IPS-20b (cell line): ENCODE data around the gene ZFPM1.

Experiments
- H3K27ac ChIP-seq: one replicate; pipeline ENCODE4 v1.5.1; 2013; ENCODE audit warnings: low read length
- H3K27me3 ChIP-seq: 2 replicates; pipeline ENCODE4 v1.6.1; 2013; ENCODE audit warnings: mild to moderate bottlenecking, low read length, inconsistent platforms; ENCODE audit not compliant: insufficient read depth
- H3K36me3 ChIP-seq: 2 replicates; pipeline ENCODE4 v1.6.1; 2013; ENCODE audit warnings: low read depth, mild to moderate bottlenecking, inconsistent platforms, low read length, moderate library complexity; ENCODE audit not compliant: insufficient read depth
- H3K4me1 ChIP-seq: 2 replicates; pipeline ENCODE4 v1.6.1; 2013; ENCODE audit warnings: mild to moderate bottlenecking, control low read depth, inconsistent platforms, low read length, moderate library complexity; ENCODE audit not compliant: insufficient read depth
- H3K4me3 ChIP-seq: 2 replicates; pipeline ENCODE4 v1.5.1; 2013; ENCODE audit warnings: mild to moderate bottlenecking, low read length, inconsistent platforms
- H3K9ac ChIP-seq: 2 replicates; pipeline ENCODE4 v1.6.1; 2013; ENCODE audit warnings: low read depth, mild to moderate bottlenecking, inconsistent platforms, low read length, moderate library complexity
- H3K9me3 ChIP-seq: 2 replicates; pipeline ENCODE4 v1.6.1; 2013; ENCODE audit warnings: mild to moderate bottlenecking, low read depth, low read length, inconsistent platforms; ENCODE audit not compliant: insufficient read depth

Gene ZFPM1

DNA sequence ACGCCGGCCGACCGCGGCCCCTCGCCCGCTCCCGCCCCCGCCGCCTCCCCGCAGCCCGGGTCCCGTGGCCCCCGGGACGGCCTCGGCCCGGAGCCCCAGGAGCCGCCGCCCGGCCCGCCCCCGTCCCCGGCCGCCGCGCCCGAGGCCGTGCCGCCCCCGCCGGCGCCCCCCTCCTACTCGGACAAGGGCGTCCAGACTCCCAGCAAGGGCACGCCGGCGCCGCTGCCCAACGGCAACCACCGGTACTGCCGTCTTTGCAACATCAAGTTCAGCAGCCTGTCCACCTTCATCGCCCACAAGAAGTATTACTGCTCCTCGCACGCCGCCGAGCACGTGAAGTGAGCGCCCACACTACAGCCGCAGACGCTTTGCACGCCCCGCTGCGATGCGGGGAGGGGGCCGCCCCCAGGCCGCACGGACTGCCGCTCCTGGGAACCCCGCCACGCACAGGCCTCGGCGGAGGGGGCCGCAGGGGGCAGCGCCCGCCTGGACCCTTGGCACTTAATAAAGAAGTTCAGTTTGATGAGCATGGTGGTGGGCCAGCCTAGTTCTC is 81.6 kb downstream of the ZFPM1 start:
- H3K4me3 ChIP-seq: peak overlapping the region; percentile 60; the same call in 1 of the 2 replicates
- H3K9me3 ChIP-seq: no peaks in the 10 kb centered on the region
- H3K4me1 ChIP-seq: no peaks in the 10 kb centered on the region
- no peak overlapping the region; the same call in 1 of the 2 replicates for H3K9ac ChIP-seq
- H3K36me3 ChIP-seq: 0 out of 2 replicates have a peak, but pooled peaks cover 7% of the 10 kb centered on the region
- peaks cover 21% of the 10 kb centered on the region for H3K27me3 ChIP-seq
- no peak overlapping the region for H3K27ac ChIP-seq

DNA sequence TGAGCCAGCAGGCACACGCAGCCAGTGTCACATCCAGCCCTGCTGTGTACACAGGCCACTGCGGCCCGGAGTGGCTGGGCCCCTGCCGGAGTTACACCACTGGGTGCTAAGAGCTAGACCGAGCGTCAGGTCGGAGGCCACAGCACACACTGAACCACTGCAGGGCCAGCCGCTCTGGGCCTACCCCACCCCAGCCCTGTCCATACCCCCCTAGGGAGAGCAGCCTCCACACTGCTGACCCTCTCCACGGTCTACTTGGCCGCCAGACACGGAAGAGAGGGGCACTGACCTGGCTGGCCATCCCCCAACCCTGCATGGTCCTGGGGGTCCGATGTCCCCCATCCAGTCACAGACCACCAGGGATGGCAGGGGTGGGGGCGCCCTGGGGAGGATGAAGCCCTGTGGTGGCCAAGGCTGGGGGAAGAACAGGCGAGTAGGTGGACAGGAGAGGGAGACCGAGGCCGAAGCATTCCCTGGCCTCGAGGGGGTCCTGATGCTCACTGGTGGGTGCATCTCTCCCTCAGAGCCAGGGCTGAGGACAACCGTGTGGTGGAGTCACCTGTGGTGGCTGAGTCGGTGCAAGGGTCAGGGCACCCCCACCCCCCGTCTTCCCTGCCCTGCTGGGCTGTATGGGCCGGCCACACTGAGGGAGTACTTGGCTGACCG is 82.2 kb downstream of the ZFPM1 start:
- H3K36me3 ChIP-seq: 0 out of 2 replicates have a peak, but pooled peaks cover 4% of the 10 kb centered on the region

DNA sequence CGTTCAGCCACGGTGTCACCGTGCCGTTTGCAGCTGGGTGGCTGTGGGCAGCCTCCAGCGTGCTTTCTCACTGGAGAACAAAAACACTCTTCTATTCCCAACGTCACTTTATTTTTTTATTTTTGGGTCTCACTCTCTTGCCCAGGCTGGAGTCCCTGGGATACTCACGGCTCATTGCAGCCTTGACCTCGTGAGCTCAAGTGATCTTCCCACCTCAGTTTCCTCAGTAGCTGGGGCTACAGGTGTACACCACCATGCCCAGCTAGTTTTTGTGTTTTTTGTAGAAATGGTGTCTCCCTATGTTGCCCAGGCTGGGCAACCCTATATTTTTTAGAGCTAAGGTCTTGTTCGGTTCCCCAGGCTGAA is 82.8 kb downstream of the ZFPM1 start:
- H3K9ac ChIP-seq: no peak overlapping the region
- H3K27ac ChIP-seq: no peak overlapping the region
- no peaks in the 10 kb centered on the region for H3K4me1 ChIP-seq
- no peak overlapping the region for H3K4me3 ChIP-seq
- no peaks in the 10 kb centered on the region for H3K9me3 ChIP-seq
- no peaks in the 10 kb centered on the region for H3K36me3 ChIP-seq
- peaks cover 30% of the 10 kb centered on the region for H3K27me3 ChIP-seq

More for the DNA sequence above, 82.2 kb downstream of the ZFPM1 start:
- Histone ChIP-seq H3K27ac (no peak overlapping the region), H3K4me3 (peak overlapping the region; percentile 60; the same call in 1 of the 2 replicates), H3K9me3 (no peaks in the 10 kb centered on the region), H3K9ac (no peak overlapping the region), H3K27me3 (peaks cover 27% of the 10 kb centered on the region), H3K4me1 (no peaks in the 10 kb centered on the region)

DNA sequence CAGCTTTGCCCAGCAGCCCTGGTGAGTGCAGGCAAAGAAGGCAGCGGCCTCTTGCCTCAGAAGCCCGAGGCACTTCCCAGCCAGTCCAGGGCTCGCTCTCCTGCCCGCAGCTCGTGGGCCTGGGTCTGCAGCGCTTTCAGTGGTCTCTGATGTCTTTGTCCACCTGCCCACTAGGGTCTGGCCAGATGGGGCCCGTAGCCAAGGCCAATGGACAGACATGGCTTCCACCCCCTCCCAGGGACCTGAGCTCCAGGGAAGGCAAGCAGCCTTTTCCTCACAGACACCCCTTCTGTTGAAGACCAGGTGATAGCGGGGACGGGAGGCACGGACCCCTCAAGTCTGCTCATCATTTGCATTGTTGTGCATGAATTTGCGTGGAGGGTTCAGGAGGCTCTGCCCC is 83.4 kb downstream of the ZFPM1 start:
- Histone ChIP-seq H3K27me3 (peaks cover 34% of the 10 kb centered on the region), H3K4me1 (no peaks in the 10 kb centered on the region), H3K9ac (no peak overlapping the region), H3K4me3 (no peak overlapping the region), H3K27ac (no peak overlapping the region), H3K36me3 (no peaks in the 10 kb centered on the region), H3K9me3 (no peaks in the 10 kb centered on the region)

DNA sequence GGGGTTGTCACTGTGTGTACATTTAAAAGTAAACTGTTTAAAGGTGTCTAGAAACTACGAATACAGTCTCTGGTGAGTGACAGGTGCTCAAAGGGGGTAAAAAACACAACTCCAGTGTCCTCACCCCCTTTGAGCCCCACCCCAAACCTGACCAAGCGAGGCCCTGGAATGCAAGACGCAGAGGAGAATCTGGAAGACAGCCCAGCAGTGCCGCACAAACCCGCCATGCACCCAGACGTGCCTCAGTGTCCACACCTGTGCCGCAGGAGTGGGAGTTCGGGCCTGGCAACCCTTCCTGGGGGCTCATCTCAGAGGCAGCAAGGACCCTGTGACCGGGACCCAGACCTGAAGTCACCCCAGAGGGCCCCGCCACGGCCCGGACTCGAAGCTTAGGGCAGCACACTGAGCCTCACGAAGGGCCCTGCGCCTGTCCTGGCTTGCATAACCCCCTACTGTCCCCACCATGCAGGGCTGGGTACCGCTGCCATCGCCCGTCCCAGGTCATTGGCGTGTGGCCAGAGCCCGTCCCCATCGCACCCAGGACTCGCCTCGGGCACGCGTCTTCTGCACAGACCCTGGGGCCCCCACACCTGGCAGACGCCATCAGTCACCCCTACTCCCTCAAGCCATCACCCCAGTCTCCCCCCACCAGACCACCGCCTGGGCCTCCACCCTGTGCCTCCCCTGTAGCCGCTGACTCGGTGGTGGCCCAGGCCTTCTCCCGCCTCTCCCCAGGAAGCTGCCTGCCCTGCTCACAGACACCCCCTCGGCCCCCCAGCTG is 84.1 kb downstream of the ZFPM1 start:
- Histone ChIP-seq H3K4me1 (no peaks in the 10 kb centered on the region), H3K9me3 (no peaks in the 10 kb centered on the region), H3K27me3 (peaks cover 34% of the 10 kb centered on the region), H3K27ac (no peak overlapping the region), H3K4me3 (no peak overlapping the region), H3K9ac (no peak overlapping the region), H3K36me3 (no peaks in the 10 kb centered on the region)

DNA sequence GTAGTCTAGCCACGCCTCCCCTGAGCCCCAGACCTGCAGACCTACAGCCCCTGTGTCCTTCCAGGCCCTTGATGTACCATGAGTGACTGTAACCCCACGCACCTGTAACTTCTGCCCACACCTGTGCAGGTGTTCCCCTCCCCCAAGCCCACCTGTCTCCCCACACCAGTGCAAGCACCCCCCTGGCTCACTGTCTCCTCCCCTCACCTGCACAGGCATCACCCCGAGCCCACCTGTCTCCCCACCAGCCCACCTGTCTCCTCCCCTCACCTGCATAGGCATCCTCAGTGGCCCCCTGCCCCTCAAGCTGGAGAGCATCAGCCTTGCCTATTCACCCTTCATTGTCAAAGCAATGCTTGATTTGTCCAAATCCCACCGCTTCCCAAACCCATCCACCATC is 84.8 kb downstream of the ZFPM1 start:
- peaks cover 5% of the 10 kb centered on the region; the same call in 1 of the 2 replicates for H3K9me3 ChIP-seq
- no peaks in the 10 kb centered on the region for H3K4me1 ChIP-seq
- H3K27me3 ChIP-seq: peaks cover 34% of the 10 kb centered on the region
- no peak overlapping the region for H3K9ac ChIP-seq
- H3K36me3 ChIP-seq: no peaks in the 10 kb centered on the region
- H3K4me3 ChIP-seq: no peak overlapping the region
- no peak overlapping the region for H3K27ac ChIP-seq

DNA sequence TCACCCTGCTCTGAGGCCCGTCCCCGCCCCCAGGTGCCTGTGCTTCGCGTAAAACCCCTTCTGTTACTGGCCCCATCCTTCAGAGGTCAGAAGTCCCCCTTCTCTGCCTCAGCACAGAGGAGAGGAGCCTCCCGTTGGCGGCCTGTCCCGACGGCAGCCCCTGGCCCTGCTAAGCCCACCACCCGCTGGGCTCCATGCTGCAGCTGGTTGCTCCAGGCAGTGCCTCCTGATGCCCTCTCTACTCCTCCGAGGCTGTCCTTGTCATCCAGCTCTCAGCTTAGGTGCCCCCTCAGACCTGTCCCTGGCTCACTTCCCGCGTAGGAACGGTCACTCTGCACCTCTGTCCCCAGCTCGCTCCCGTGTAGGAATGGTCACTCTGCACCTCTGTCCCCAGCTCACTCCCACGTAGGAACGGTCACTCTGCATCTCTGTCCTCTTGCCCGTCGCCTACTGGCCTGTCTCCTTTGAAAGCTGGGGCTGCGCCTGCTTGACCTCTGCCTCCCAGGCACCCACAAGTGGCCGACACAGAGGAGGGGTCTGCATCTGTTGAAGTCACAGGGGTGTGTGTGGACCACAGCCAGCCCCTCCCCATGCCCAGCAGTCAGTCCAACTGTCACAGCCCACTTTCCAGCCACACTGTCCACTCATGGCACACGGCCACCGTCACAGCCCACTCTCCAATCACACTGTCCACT is 85.4 kb downstream of the ZFPM1 start:
- Histone ChIP-seq H3K27me3 (peaks cover 34% of the 10 kb centered on the region), H3K9ac (no peak overlapping the region), H3K9me3 (peaks cover 12% of the 10 kb centered on the region; the same call in 1 of the 2 replicates), H3K4me3 (no peak overlapping the region), H3K27ac (no peak overlapping the region), H3K36me3 (no peaks in the 10 kb centered on the region), H3K4me1 (no peaks in the 10 kb centered on the region)

DNA sequence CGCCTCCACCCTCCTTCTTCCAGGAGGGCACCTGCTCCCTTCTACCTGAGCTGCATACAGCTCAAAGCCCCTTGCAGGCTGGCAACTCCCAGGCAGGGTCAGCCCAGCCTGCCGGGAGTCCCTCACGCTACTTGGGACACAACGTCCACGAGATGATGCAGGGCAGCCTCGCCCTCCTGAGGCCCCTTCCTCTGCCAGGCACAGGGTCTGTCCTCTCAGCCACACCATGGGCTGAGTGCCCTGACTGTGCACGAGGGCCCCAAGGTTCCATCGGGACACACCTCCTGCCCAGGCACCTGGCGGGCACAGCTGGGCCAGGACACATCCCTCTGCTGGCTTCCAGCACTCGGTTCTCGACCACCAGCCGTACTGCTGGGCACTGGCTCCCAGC is 86.2 kb downstream of the ZFPM1 start:
- no peak overlapping the region for H3K27ac ChIP-seq
- no peak overlapping the region for H3K4me3 ChIP-seq
- H3K27me3 ChIP-seq: peaks cover 34% of the 10 kb centered on the region
- H3K4me1 ChIP-seq: no peaks in the 10 kb centered on the region
- no peaks in the 10 kb centered on the region for H3K36me3 ChIP-seq
- no peak overlapping the region for H3K9ac ChIP-seq
- H3K9me3 ChIP-seq: peaks cover 19% of the 10 kb centered on the region

DNA sequence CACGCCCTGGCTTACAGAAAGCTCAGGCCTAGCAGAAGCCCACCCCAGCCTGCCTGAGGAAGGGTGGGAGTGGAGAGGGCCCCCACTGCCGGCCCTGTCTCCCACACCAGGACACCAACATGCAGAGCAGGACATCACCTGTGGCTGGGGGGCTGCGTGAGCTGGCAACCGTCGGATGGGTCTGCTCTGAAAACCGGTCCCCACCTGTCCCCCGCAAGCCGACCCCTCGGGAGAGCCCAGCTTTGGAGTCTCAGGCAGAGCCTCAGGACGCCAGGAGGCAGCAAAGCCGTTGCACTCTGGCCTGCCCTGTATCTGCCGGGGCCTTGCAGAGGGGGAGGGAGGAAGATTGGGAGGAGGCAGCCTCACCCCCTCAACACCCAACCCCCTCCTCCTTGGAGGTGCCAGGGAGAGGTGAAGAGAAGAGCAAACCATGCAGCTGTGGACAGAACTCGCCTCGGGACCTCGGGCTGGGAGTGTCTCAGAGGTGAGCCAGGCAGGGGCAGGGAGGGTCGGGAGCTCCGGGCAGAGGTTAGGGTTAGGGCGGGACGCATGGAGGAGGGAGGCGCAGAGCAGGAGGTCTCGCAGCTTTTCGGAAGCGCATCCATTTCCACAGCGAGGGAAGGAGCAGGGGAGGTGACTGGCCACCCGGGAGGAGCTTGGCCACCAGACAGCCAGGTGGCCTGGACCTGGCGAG is 86.7 kb downstream of the ZFPM1 start:
- Histone ChIP-seq H3K27me3 (peaks cover 34% of the 10 kb centered on the region), H3K9ac (no peak overlapping the region), H3K4me1 (no peaks in the 10 kb centered on the region), H3K36me3 (no peaks in the 10 kb centered on the region), H3K27ac (no peak overlapping the region), H3K9me3 (peaks cover 20% of the 10 kb centered on the region), H3K4me3 (no peak overlapping the region)

DNA sequence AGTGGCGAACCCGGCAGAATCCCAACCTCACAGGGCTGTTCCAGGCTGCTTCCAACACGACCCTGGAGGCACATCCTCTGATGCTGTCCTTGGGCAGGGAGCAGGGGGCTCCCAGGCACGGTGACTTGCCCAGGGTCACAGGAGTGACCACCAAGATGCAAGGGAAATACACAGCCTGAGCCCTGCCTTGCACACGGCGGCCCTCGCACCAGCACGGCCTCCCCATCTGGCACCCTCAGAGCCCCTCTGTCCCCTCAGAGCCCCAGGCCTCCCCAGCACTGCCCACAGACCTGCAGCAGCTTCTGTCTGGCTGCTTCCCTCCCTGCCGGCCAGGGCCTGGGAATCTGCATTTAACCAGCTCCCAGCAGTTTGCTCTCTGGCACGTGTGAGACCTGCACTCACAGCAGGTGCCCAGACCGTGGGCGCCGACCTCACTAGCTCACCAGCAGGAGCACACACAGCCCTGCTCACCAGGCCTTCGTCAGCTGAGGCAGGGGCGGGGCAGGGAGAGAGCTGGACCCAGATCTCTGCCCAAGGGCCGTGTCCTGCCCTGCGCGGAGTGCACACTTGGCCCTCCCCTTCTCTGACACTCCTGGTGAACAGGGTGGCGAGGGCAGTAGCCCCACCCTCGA is 87.4 kb downstream of the ZFPM1 start:
- Histone ChIP-seq H3K4me3 (no peak overlapping the region), H3K27ac (no peak overlapping the region), H3K4me1 (no peaks in the 10 kb centered on the region), H3K9ac (no peak overlapping the region), H3K9me3 (peaks cover 20% of the 10 kb centered on the region), H3K36me3 (no peaks in the 10 kb centered on the region), H3K27me3 (peaks cover 41% of the 10 kb centered on the region)
